ENCODE data around the gene TAOK3.
"Not testable (repeated sequence)": the region's sequence is repeated elsewhere in the genome, so short reads cannot be mapped to it uniquely, and the experiment has no call there.

TAOK3 gene

DNA sequence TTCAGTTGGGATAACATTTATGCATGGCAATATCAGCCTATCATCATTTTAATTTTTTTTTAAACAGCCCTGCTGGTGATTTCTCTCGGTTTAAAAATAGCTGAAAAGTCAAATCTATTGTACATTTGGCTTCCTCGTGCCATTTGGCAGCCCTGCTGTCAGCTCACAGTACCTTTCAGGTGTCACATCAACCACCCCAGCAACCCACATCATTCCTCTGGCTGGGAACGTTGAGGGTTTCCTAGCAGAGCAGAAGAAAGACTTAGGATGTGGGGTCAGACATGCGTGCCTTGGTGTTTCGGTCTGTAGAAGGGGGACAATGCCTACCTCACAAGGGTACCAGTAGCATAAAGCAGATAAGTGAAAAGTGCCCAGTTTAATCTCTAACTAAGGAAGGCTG, 221.0 kb downstream of the TAOK3 start:
- in situ Hi-C loops (cut with MboI; ENCODE audit: low sequenced_read_pairs) = no loop called here

DNA sequence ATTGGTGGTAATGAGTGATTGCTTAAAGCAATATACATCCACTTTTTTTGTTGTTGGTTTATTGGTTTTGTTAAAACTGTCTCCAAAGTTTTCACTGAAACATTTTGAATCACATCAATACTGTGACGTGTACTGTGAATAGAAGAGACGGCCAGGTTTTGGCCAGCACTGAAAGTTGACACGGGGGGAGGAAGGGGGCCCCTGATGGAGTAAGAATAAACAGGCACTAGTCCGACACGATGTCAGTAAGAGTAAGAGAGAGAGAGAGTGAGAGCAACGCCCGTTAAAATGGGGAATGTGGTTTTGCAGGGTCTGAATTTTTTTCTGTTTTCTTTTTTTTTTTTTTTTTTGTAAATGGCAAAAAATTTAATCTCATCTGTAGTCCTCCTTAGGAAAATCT, 222.1 kb downstream of the TAOK3 start:
- in situ Hi-C loops (cut with MboI; ENCODE audit: low sequenced_read_pairs) = no loop called here

DNA sequence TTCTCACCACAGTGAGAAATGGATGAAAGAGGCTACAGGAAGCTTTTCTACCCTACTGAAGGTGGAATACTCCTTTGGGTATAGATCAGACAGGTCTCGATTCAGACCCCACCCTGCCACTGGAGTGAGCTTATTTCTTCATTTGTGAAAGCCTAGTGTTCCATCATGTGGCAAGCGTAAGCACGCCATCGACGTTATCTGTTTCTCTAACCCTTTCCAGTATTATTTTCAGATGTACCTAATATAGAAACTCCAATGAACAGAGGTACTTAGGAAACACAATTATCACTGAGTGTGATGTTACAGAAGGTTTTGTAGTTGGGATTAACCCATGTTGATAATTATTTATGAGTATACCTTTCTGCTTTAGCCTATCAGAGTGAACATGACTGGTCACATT, 224.4 kb downstream of the TAOK3 start:
- in situ Hi-C loops (cut with MboI; ENCODE audit: low sequenced_read_pairs) = no loop called here

DNA sequence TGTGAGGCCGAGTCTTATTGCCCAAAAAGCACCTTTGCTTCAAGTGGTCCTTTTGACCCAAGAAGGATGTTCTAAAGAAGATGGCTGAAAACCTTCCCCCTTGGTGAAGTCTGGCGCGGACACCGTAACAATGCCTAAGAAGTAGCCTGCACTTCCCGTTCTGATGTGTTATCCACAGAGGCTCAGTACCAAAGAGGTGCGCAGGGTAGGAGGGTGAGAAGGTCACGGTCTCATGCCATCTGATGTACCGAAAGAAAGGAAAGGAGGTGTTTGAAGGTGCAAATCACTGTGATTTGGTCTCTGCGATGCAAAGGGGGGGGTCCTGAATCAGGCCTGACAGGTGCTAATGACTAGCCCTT, 226.9 kb downstream of the TAOK3 start:
- in situ Hi-C loops (cut with MboI; ENCODE audit: low sequenced_read_pairs) = no loop called here

DNA sequence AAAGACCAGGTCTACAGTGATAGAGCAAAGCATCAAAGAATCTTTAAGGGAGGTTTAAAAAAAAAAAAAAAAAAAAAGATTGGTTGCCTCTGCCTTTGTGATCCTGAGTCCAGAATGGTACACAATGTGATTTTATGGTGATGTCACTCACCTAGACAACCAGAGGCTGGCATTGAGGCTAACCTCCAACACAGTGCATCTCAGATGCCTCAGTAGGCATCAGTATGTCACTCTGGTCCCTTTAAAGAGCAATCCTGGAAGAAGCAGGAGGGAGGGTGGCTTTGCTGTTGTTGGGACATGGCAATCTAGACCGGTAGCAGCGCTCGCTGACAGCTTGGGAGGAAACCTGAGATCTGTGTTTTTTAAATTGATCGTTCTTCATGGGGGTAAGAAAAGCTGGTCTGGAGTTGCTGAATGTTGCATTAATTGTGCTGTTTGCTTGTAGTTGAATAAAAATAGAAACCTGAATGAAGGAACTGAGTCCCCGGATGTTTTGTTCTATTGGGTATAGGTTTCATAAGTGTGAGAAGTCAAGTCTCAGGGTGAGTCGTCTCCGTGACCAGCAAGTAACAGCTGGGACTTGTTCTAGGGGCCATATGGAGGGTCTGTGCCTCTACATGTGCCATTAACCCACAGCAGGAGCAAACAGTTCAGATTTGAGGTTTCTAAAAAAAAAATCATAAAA, 227.5 kb downstream of the TAOK3 start:
- in situ Hi-C loops (cut with MboI; ENCODE audit: low sequenced_read_pairs) = no loop called here

DNA sequence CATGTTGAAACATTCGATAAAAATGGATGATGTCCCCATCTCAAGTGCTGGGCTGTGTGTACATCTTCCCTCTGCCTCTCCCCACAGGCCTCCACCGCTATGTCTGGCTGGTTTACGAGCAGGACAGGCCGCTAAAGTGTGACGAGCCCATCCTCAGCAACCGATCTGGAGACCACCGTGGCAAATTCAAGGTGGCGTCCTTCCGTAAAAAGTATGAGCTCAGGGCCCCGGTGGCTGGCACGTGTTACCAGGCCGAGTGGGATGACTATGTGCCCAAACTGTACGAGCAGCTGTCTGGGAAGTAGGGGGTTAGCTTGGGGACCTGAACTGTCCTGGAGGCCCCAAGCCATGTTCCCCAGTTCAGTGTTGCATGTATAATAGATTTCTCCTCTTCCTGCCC, 228.2 kb downstream of the TAOK3 start:
- in situ Hi-C loops (cut with MboI; ENCODE audit: low sequenced_read_pairs) = no loop called here

DNA sequence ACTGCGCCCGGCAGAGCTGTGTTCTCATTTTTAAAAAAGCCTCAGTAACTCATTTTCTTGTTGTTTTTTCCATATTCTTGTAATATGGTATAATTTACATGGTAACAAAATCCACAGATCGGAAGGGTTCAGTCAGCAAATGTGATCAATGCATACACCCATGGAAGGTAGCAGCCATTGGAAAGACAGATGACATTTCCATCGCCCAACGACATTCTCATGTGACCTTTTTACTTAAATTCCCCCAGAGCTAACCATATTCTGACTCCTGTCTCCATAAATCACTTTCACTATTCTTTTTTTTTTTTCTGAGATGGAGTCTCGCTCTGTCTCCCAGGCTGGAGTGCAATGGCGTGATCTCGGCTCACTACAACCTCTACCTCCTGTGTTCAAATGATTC, 231.9 kb downstream of the TAOK3 start:
- in situ Hi-C loops (cut with MboI; ENCODE audit: low sequenced_read_pairs) = no loop called here

DNA sequence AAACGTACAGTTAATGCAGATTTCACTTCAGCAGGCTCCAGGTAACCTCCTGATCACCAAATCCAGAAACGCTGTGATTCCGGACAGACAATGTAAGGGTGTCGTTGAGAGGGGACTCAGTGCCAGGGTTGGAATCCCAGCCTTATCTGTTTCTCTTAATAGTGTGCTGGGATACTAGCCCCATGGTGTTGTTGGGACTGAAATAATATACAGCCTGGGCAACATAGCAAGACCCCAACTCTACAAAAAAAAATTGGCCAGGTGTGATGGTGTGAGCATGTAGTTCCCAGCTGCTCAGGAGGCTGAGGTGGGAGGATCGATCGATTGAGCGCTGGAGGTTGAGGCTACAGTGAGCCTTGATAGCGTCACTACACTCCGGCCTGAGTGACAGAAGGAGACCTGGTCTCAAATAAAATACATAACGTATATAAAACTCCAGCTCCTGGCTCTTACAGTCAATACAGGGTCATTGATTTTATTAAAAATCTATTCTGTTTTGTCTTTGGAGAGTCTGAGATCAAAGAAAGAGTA, 235.5 kb downstream of the TAOK3 start:
- in situ Hi-C loops (cut with MboI; ENCODE audit: low sequenced_read_pairs) = no loop called here

DNA sequence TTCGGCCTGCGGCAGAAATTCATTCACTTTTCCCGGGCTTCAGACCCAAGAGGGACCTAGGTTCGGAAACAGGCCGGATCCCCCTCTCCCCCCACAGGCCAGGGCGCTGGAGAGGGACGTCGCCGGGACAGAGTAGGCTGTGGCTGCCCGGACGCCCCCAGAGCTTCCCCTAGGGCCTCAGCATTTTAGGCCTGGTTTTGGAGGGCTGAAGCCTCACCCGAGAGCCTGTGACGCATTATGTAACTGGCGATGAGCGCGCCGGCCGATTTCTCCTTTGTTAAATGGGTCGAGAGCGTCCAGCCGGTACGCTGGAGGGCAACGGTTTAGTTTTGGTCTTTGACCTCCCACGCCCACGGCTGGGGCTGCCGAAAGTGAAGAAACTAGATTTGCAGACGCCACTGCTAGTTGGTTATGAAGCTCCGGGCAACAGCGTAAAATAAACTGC, 236.1 kb downstream of the TAOK3 start:
- in situ Hi-C loops (cut with MboI; ENCODE audit: low sequenced_read_pairs) = no loop called here

DNA sequence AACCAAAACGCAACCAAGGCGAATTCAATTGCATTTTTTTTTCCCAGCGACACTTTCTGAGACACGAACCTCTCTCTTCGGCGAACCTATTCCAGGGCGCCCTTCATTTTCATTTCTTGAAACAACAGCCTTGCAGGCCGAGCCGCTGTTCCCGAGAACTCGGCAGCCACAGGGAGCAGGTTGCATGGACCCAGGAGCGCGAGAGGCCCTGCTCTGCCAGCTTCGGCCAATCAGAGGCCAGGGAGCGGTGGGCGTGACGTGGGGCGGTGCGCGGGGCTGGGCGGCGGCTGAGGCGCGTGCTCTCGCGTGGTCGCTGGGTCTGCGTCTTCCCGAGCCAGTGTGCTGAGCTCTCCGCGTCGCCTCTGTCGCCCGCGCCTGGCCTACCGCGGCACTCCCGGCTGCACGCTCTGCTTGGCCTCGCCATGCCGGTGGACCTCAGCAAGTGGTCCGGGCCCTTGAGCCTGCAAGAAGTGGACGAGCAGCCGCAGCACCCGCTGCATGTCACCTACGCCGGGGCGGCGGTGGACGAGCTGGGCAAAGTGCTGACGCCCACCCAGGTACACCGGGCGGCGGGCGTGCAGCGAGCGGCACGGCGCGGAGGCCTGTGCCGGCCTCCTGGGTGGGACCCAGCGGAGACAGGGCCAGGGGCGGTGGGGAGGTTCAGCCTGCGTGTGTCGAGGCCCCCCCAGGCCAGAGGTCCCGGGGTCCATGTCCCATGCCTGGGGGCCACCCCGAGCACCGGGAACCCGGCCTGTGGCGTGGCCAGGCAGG, 236.7 kb downstream of the TAOK3 start, which contains the start of gene PEBP1:
TSS of gene PEBP1 (plus strand) at position 337 of the 771 bp plus-strand sequence. CDS start at position 423, 86 bp downstream.
- in situ Hi-C loops (cut with MboI; ENCODE audit: low sequenced_read_pairs) = no loop called here

DNA sequence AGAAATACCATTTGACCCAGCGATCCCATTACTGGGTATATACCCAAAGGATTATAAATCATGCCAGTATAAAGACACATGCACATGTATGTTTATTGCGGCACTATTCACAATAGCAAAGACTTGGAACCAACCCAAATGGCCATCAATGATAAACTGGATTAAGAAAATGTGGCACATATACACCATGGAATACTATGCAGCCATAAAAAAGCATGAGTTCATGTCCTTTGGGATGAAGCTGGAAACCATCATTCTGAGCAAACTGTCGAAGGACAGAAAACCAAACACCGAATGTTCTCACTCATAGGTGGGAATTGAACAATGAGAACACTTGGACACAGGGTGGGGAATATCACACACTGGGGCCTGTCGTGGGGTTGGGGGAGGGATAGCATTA, 243.3 kb downstream of the TAOK3 start:
- in situ Hi-C loops (cut with MboI; ENCODE audit: low sequenced_read_pairs) = not testable (repeated sequence)

DNA sequence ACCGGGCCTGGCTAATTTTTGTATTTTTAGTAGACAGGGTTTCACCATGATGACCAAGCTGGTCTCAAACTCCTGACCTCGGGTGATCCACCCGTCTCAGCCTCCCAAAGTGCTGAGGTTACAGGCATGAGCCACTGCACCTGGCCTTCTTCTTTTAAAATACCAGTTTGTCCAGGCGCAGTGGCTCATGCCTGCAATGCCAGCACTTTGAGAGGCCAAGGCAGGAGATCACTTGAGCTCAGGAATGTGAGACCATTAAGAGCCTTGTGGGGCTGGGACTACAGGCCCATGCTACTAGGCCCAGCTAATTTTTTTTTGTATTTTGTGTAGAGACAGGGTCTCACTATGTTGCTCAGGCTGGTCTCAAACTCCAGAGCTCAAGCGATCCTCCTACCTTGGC, 244.8 kb downstream of the TAOK3 start:
- in situ Hi-C loops (cut with MboI; ENCODE audit: low sequenced_read_pairs) = no loop called here

DNA sequence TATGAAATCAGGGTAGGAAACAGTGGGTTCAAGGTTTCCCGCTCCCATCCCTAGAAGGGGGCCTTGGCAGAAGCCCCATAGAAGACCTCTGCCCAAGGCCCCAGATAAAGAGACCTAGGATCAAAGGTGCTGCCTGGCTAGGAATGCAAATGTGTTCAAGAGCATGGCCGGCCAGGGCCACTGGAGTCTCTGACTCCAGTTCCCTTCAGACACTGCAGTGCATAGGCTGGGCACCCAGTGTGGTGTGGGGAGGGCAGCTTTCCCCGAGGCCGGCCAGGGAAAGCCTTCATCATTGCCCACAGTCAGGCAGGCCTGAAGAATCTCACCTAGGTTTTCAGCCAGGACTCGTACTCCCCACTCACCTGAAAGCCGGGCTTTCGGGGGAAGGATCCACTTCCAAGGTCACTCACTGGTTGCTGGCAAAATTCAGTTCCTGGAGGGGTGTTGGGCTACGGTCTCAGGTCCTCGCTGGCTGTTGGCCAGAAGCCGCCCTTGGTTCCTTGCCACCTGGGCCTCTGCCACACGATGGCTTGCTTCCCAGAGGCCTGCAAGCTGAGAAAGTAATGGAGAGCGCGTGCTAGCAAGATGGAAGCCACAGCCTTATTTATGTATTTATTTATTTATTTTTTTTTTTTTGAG, 246.5 kb downstream of the TAOK3 start:
- in situ Hi-C loops (cut with MboI; ENCODE audit: low sequenced_read_pairs) = no loop called here

DNA sequence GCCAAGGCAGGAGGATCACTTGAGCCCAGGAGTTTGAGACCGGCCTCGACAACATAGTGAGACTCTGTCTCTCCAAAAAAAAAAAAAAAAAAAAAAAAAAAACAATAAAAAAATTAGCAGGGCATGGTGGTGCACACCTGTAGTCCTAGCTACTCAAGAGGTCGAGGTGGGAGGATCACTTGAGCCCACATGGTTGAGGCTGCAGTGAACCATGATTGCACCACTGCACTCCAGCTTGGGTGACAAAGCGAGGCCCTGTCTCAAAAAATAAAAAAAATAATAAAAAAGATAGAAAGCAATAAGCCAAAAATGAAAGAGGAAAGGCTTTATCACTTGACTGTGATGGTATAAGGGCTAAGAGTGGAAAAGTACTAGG, 247.0 kb downstream of the TAOK3 start:
- in situ Hi-C loops (cut with MboI; ENCODE audit: low sequenced_read_pairs) = no loop called here

DNA sequence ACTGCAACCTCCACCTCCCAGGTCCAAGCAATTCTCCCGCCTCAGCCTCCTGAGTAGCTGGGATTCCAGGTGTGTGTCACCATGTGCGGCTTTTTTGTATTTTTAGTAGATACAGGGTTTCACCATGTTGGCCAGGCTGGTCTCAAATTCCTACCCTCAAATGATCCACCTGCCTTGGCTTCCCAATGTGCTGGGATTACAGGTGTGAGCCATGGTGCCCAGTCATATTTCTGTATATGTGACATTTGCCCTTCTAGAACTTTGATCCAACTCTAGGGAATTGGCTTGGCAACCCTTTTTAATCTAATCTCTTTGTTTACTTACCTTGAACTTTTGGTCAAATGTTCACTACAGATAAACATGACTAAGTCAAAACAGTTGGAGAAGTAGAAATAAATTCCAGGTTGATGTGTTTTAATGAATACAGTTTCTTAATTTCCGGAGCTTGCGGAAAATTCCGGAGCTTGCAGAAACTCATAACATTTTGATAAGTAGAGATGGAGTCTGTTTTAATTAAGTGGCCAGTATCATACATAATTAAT, 248.3 kb downstream of the TAOK3 start:
- in situ Hi-C loops (cut with MboI; ENCODE audit: low sequenced_read_pairs) = no loop called here

DNA sequence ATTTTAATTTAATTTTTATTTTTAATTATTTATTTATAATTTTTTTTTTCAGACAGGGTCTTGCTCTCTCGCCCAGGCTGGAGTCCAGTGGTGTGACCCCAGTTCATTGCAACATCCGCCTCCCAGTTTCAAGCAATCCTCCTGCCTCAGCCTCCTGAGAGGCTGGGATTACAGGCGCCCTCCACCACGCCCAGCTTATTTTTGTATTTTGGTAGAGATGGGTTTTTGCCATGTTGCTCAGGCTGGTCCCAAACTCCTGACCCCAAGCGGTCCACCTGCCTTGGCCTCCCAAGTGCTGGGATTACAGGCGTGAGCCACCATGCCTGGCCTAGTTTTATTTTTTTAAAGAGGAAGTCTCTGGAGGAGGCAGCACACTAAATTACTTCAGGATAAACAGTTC, 250.4 kb downstream of the TAOK3 start:
- in situ Hi-C loops (cut with MboI; ENCODE audit: low sequenced_read_pairs) = no loop called here

DNA sequence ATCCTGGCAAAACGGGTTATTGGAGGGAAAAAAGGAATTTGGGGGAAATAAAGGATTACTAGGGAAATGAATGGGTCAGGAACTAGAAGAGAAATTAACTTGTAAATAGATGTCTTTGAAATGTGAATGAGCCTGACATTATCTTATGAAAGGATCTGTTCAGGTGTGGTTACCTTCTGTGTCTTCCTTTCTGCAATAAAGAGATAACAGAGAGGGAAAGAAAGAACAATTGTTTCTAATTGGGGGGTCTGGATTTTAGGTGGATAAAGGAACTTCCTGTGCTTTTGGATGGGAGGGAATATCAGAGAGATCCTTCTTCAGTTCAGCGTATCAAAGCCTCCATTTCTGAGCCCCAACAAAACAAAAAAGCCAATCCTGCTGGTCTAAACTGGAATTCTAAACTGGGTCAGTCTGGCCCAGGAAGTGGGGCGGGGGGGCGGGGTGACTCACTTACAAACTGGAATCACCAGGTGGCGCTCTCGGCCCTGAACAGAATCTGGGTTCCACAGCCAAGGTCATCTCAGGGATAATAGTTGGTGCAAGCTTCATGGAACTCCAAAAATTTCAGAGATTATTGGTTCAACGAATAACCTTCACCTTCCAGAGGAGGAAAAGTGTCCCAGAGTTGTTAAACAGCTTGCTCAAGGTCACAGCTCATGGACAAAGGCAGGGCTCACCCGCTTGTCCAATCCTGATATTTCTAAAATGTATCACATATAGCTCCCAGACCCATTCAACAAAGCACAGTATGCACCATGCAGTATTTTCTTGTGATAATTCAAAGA, 251.9 kb downstream of the TAOK3 start:
- in situ Hi-C loops (cut with MboI; ENCODE audit: low sequenced_read_pairs) = no loop called here

DNA sequence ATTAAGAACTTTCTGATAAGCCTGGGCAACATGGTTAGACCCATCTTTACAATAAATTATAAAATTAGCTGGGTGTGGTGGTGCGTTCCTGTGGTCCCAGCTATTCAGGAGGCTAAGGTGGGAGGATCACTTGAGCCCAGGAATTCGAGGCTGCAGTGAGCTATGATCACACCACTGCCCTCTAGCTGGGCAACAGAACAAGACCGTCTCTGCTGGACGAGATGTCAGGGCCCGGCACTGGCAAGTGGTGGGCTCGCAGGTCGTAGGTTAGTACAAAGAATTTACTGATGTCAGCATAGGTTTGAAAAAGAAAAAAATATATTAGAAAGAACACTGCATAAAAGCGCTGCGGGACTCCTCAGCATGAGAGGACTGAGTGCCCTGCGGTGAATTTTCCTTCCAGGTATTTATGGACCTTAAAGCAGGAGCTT, 253.2 kb downstream of the TAOK3 start:
- in situ Hi-C loops (cut with MboI; ENCODE audit: low sequenced_read_pairs) = no loop called here

DNA sequence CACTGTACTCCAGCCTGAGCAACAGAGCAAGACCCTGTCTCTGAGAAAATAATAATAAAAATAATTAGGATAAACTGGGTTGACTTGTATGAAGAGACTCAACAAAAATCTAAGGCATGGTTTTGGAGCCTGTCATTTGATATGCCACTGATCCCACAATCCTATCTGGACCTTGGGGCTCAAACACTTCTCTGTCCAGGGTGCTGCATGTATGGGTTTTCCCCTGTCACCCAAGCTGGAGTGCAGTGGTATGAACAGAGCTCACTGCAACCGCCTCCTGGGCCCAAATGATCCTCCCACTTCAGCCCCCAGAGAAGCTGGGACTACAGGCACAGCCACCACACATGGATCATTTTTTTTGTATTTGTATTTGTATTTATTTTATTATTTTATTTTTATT, 263.6 kb downstream of the TAOK3 start:
- in situ Hi-C loops (cut with MboI; ENCODE audit: low sequenced_read_pairs) = no loop called here

DNA sequence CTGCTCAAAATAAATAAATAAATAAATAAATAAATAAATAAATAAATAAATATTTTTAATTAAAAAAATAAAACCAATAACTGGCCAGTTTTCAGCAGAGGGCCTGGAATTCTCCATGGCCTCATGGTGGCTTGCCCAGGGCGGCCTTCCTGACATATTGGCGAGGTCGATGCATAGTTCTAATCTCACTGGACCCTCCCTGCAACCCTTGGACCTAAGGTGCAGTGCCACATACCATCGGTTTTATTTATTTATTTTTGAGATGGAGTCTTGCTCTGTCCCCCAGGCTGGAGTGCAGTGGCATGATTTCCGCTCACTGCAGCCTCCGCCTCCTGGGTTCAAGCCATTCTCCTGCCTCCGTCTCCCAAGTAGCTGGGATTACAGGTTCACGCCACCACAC, 265.0 kb downstream of the TAOK3 start:
- in situ Hi-C loops (cut with MboI; ENCODE audit: low sequenced_read_pairs) = no loop called here

DNA sequence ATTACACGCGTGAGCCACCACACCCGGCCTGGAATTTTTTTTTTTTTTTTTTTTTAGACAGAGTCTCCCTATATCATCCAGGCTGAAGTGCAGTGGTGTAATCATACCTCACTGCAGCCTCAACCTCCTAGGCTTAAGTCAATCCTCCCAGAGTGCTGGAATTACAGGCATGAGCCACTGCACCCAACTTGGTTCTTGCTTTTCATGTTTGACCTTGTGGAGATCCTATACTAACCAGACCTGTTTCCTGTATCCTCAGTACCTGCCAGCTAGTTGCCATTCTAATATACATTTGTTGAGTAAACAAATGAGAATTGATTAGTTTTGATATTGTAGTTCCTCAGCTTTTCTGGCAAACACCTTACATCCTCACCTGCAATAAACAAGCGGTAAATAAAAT, 265.7 kb downstream of the TAOK3 start:
- in situ Hi-C loops (cut with MboI; ENCODE audit: low sequenced_read_pairs) = no loop called here

Measured in HL-60/S4 (cell line).